ENCODE measurements around the gene ATXN1.

ATXN1 gene

GRCh38 chr6:16504609-16505008 is 256.7 kb downstream of the ATXN1 start:
- no peak for TF ChIP-seq CTCF (IDR thresholded peaks at IDR 0.05)

- no peak for TF ChIP-seq CTCF (IDR thresholded peaks at IDR 0.05)
These were observed 257.3 kb downstream of the ATXN1 start for GRCh38 chr6:16503970-16504415.

GRCh38 chr6:16503241-16503775 is 258.0 kb downstream of the ATXN1 start:
- TF ChIP-seq CTCF (IDR thresholded peaks at IDR 0.05), result no peak

- TF ChIP-seq CTCF (IDR thresholded peaks at IDR 0.05), result no peak
These were observed 262.3 kb downstream of the ATXN1 start for GRCh38 chr6:16498957-16499356.

GRCh38 chr6:16498237-16498636 is 263.0 kb downstream of the ATXN1 start:
- TF ChIP-seq CTCF (IDR thresholded peaks at IDR 0.05), result no peak

GRCh38 chr6:16496991-16497801 is 264.1 kb downstream of the ATXN1 start:
- TF ChIP-seq CTCF (IDR thresholded peaks at IDR 0.05), result no peak

- TF ChIP-seq CTCF (IDR thresholded peaks at IDR 0.05), result no peak
These were observed 265.1 kb downstream of the ATXN1 start for GRCh38 chr6:16496210-16496609.
